ENCODE measurements around the gene HES6. TPM values are rescaled to one million over a fixed set of nuclear protein-coding genes. Genes with fewer than 3 reads are reported as not detected.
A peak's percentile ranks its signal among the peaks of the same experiment; 100 is the strongest.

The HES6 gene
- total RNA-seq, 2 experiments from 2014 or later, result 1.5 to 1.9 TPM

GRCh38 chr2:238239543-238239862, 335 bp downstream of the HES6 start:
- Histone ChIP-seq H3K27me3 (ENCODE audit: control insufficient read depth in 1 of 2, insufficient read depth in 2 of 2, low read length in 2 of 2) (peaks cover 13 to 20% of the 10 kb centered on the region in 2 experiments), H3K9me3 (ENCODE audit: control insufficient read depth in 1 of 2, insufficient read depth in 1 of 2, low read length in 2 of 2) (peaks cover 0 to 8% of the 10 kb centered on the region in 2 experiments), H3K27ac (ENCODE audit: low read depth in 1 of 2, low read length in 2 of 2) (no peak overlapping the region), H3K36me3 (ENCODE audit: insufficient read depth, low read length) (no peaks in the 10 kb centered on the region), H3K4me1 (ENCODE audit: insufficient read depth, low read length) (peaks cover 25% of the 10 kb centered on the region), H3K4me3 (ENCODE audit: low read length) (peak overlapping the region; percentile 24)
- H3K9me3 Mint-ChIP-seq, result no peaks in the 10 kb centered on the region
- H3K4me1 Mint-ChIP-seq (ENCODE audit: low read depth), result peaks cover 12% of the 10 kb centered on the region
- peaks cover 32% of the 10 kb centered on the region for H3K27me3 Mint-ChIP-seq
- POLR2A ChIA-PET, result interaction anchor here (1.0 to 2.0 kb wide), 5 partner anchors 18 to 548 kb away, joined by 3 to 7 read pairs (median 4); no protein-coding TSS in a partner anchor
- peaks cover 6% of the 10 kb centered on the region for H3K36me3 Mint-ChIP-seq (ENCODE audit: low read depth)
- DNase-seq, result peak in 4 of 14 experiments; percentile 25 to 67 (median 36)
- TF ChIP-seq CTCF (IDR thresholded peaks at IDR 0.05), result no peak
- H3K4me3 Mint-ChIP-seq, result peak overlapping the region; percentile 15
- intact Hi-C loops (cut with DNase I, micrococcal nuclease), result loop anchor here in 1 of 2 experiments (10.0 kb wide), 1 partner anchor 275 kb away; the partner anchor contains the start of gene UBE2F
- ATAC-seq (ENCODE audit: poor library complexity), result peak; percentile 43
- CTCF ChIA-PET, result interaction anchor here (0.7 kb wide), 1 partner anchor 35 kb away, joined by 3 read pairs; no protein-coding TSS in a partner anchor
- H3K27ac Mint-ChIP-seq, result no peak overlapping the region

- peak overlapping the region; percentile 81 for H3K4me3 Mint-ChIP-seq
- CTCF ChIA-PET, result interaction anchor here (0.7 to 1.0 kb wide), 2 partner anchors 34 to 315 kb away, joined by 3 read pairs; no protein-coding TSS in a partner anchor
- no peaks in the 10 kb centered on the region for H3K9me3 Mint-ChIP-seq
- H3K4me1 ChIP-seq (ENCODE audit: insufficient read depth, low read length), result peaks cover 28% of the 10 kb centered on the region
- H3K27me3 Mint-ChIP-seq, result peaks cover 32% of the 10 kb centered on the region
- H3K4me3 ChIP-seq (ENCODE audit: low read length), result peak overlapping the region; percentile 20
- H3K36me3 ChIP-seq (ENCODE audit: insufficient read depth, low read length), result no peaks in the 10 kb centered on the region
- H3K27me3 ChIP-seq (ENCODE audit: control insufficient read depth in 1 of 2, insufficient read depth in 2 of 2, low read length in 2 of 2), result peaks cover 13 to 20% of the 10 kb centered on the region in 2 experiments
- peaks cover 12% of the 10 kb centered on the region for H3K4me1 Mint-ChIP-seq (ENCODE audit: low read depth)
- H3K27ac ChIP-seq (ENCODE audit: low read depth in 1 of 2, low read length in 2 of 2), result no peak overlapping the region
- no peak overlapping the region for H3K27ac Mint-ChIP-seq
- DNase-seq (peak in 13 of 14 experiments; percentile 23 to 76 (median 36)), ATAC-seq (ENCODE audit: poor library complexity) (peak; percentile 50)
- intact Hi-C loops (cut with DNase I, micrococcal nuclease), result loop anchor here in 1 of 2 experiments (10.0 kb wide), 1 partner anchor 274 kb away; the partner anchor contains the start of gene UBE2F
- peaks cover under 1% of the 10 kb centered on the region for H3K36me3 Mint-ChIP-seq (ENCODE audit: low read depth)
- POLR2A ChIA-PET, result interaction anchor here (0.9 to 2.0 kb wide), 7 partner anchors 18 to 547 kb away, joined by 3 to 7 read pairs (median 4); no protein-coding TSS in a partner anchor
- H3K9me3 ChIP-seq (ENCODE audit: control insufficient read depth in 1 of 2, insufficient read depth in 1 of 2, low read length in 2 of 2), result peaks cover 0 to 8% of the 10 kb centered on the region in 2 experiments
- no peak for TF ChIP-seq CTCF (IDR thresholded peaks at IDR 0.05)
Observed at GRCh38 chr2:238238766-238239542, 884 bp downstream of the HES6 start.

GRCh38 chr2:238238311-238238765, 1.5 kb downstream of the HES6 start:
- intact Hi-C loops (cut with DNase I, micrococcal nuclease), result loop anchor here in 1 of 2 experiments (10.0 kb wide), 1 partner anchor 274 kb away; the partner anchor contains the start of gene UBE2F
- DNase-seq (no peak), ATAC-seq (ENCODE audit: poor library complexity) (no peak)
- CTCF ChIA-PET, result interaction anchor here (1.0 kb wide), 1 partner anchor 315 kb away, joined by 3 read pairs; no protein-coding TSS in a partner anchor
- H3K4me1 Mint-ChIP-seq (ENCODE audit: low read depth), result peaks cover 12% of the 10 kb centered on the region
- H3K27ac ChIP-seq (ENCODE audit: low read depth in 1 of 2, low read length in 2 of 2), result no peak overlapping the region
- H3K36me3 ChIP-seq (ENCODE audit: insufficient read depth, low read length), result no peaks in the 10 kb centered on the region
- TF ChIP-seq CTCF (IDR thresholded peaks at IDR 0.05), result no peak
- POLR2A ChIA-PET, result interaction anchor here (0.9 to 2.0 kb wide), 6 partner anchors 17 to 270 kb away, joined by 3 to 7 read pairs (median 4); no protein-coding TSS in a partner anchor
- no peak overlapping the region for H3K27ac Mint-ChIP-seq
- H3K9me3 Mint-ChIP-seq, result no peaks in the 10 kb centered on the region
- no peaks in the 10 kb centered on the region for H3K36me3 Mint-ChIP-seq (ENCODE audit: low read depth)
- peaks cover 0 to 8% of the 10 kb centered on the region in 2 experiments for H3K9me3 ChIP-seq (ENCODE audit: control insufficient read depth in 1 of 2, insufficient read depth in 1 of 2, low read length in 2 of 2)
- H3K27me3 Mint-ChIP-seq, result peaks cover 37% of the 10 kb centered on the region
- peaks cover 28% of the 10 kb centered on the region for H3K4me1 ChIP-seq (ENCODE audit: insufficient read depth, low read length)
- H3K4me3 ChIP-seq (ENCODE audit: low read length), result no peak overlapping the region
- H3K27me3 ChIP-seq (ENCODE audit: control insufficient read depth in 1 of 2, insufficient read depth in 2 of 2, low read length in 2 of 2), result peaks cover 13 to 20% of the 10 kb centered on the region in 2 experiments
- H3K4me3 Mint-ChIP-seq, result peak overlapping the region; percentile 81

All from CD4-positive, alpha-beta T cell (primary cell).